IPS-NIHi7 (cell line): ENCODE results near the gene CDK14.
A peak's percentile ranks its signal among the peaks of the same experiment; 100 is the strongest.

ENCODE experiments used
- DNase-seq: peaks from one replicate; pipeline ENCODE4 v3.0.0; 2012; ENCODE audit warnings: mixed read lengths; ENCODE audit errors: extremely low spot score

CDK14 gene

DNA sequence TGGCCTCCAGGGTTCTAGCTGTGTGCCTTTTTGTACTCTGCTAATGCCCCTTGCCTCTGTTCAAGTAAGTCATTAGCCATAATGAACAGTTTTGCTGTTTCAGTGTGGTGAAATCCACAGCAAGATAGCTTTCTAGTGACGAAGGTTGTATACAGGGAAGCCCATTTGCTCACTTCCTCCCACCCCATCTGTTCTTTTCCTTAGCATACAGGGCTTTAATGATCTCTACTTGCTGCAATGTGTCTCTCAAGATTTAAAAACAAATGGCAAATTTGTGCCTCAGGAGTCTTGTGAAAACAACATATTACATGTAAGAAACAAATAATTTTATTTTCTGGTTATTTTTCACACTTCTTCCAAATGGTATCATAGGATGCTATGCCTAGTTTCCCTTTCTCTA is 243.2 kb downstream of the CDK14 start:
- DNase-seq, result no peak

DNA sequence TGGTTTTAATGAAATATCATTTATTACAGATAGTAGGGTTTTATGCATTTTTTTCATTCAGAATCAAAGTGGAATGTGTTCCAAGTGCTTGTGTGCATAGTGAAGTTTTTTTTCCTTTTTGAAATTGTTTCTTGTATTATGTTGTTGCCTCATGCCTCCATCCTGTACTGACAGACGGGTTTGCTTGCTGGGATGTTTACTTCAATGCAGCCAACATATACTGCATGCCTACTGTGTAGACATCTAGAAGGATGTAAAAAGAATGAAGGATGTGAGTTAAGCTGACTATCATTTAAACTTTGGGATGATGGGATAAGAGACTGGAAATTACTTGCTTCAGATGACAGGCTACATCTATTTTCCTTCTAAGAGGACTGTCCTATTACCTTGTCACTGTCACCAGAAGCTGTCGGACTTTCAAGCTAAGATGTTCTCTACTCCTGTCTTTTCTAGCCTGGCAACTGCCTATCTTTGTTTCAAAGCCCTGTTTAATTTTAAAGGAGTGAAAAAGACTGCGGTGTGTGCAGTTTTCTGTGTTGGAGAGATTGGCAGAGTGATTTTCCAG is 243.7 kb downstream of the CDK14 start:
- no peak for DNase-seq

GRCh38 chr7:90841759-90842429 is 245.8 kb downstream of the CDK14 start:
- DNase-seq, result no peak

DNA sequence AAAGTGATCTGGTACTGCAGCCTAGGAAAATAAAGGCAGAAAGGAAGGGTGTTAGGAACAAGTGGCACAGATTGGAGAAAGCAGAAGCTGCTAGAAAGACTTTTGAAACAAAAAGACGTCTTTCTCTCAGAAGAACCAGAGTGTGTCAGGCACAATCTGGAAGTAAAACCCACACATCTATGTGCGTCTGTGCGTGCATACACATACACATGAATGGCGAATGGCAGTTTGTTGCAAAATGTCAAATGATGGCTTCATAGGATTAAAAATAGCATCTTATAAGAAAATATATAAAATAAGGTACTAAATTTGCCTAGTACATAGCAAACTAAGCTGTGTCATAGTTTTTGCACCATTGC is 246.3 kb downstream of the CDK14 start:
- DNase-seq, result no peak

GRCh38 chr7:90843472-90843871 is 247.4 kb downstream of the CDK14 start:
- no peak for DNase-seq

- no peak for DNase-seq
Measured at GRCh38 chr7:90844421-90844820, 248.3 kb downstream of the CDK14 start.

DNA sequence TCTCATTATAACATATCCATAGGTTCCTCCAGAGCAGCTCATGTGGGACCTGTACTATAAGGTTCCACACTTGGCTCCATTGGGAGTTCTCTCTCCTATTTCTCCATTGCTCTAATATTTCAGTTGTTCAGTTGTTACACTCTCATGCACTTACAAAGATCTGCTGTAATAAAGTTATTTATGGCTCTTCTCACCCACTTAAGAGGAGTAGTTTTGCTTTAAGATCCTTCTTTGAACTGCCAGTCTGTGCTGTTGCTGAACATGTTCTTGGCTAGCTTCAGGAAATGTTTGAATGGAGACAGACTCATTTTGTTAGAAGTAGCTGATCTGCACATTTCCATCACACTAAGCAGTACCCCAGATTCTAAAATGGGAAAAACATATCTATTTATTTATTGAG is 250.1 kb downstream of the CDK14 start:
- no peak for DNase-seq

DNA sequence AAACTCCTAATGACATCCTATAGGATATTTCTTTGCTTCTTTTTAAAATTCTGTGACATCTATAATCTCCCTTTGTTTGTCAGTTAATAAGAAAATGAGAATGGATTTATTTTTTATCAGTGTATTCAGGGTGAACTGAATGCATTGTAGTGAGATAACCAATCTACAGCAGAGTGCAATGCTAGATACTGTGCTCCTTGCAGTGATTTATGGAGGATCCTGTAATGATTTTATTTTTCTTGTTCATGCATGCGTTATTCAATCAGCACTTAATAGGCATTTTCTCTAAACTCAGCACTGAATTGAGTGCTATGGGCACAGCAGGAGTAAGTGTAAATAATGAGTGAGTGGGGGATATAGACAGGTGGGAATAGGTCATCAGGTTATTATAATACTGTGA is 253.9 kb downstream of the CDK14 start:
- no peak for DNase-seq

DNA sequence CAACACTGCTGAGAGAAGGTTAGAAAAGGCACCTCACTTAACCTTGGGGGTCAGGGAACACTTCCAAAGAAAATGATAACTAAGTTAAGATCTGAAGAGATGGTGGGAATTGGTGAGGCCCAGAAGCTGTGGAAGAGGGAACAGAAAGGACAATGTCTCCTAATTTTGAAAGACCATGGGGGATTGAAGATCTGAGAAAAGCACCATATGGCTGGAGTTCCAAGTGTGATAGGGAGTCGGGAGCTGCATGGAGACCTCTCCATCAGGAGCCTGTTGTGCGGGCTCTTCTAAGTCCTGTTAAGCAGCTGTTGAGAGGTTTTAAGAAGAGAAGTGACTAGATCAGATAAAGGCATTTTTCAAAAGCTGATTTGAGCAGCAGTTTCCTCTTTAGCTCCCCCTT is 254.3 kb downstream of the CDK14 start:
- DNase-seq, result no peak

GRCh38 chr7:90853205-90853604 is 257.1 kb downstream of the CDK14 start:
- DNase-seq, result no peak

GRCh38 chr7:90856351-90857070 is 260.4 kb downstream of the CDK14 start:
- no peak for DNase-seq

- peak; percentile 29 for DNase-seq
Measured at GRCh38 chr7:90857603-90858002, 261.5 kb downstream of the CDK14 start.

GRCh38 chr7:90858546-90858945 is 262.4 kb downstream of the CDK14 start:
- DNase-seq, result no peak

DNA sequence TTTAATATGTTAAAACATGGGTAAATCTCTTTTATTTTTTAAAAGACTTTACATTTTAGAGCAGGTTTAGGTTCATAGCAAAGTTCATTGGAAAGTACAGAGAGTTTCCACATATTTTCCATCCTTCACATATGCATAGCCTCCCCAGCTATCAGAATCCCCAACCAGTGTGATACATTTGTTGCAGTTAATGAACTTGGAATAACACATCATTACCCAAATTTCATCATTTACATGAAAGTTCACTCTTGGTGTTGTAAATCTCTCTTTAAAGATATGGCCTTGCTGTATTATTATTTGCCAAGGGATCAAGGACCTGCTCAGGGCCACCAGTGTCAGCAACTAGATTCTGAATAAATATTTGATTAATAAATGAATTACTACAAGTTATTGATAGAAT is 263.4 kb downstream of the CDK14 start:
- no peak for DNase-seq

DNA sequence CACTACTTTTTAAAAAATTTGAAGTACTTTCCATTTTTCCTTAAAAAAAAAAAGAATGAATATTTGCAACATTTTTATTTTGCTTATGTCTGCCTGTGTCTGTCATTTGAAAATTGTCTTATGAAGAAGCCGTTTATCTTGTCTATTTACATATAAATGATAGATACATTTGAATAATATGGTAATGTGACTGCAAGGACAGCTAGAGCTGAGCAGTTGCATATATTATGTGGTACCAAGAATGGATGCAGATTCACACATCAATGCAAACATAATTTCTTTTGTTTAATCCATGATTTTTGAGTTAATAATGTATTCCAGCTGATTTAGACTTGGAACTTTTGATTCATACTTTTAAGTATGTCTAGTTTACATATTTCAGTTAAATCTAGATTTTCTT is 268.0 kb downstream of the CDK14 start:
- no peak for DNase-seq

DNA sequence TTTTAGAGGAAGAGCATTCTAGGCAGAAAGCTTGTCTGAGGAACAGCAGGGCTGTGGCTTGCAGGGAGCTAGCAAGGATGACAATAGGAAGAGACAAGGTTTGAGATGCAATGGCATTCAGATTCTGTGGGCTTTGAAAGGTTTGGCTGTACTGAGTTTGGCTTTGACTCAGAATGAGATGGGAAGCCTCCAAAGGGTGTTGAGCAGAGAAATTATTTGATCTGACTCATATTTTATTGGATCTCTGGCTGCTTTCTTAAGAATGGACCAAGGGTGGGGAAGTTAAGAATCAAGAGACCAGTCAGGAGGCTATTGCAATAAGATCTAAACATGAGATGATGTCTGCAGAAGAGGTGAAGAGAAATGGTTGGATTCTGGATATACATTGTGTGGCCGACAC is 273.2 kb downstream of the CDK14 start:
- DNase-seq, result no peak

GRCh38 chr7:90876701-90877100 is 280.6 kb downstream of the CDK14 start:
- DNase-seq, result no peak

GRCh38 chr7:90877201-90877600 is 281.1 kb downstream of the CDK14 start:
- no peak for DNase-seq

- DNase-seq, result no peak
Measured at GRCh38 chr7:90879924-90880323, 283.8 kb downstream of the CDK14 start.

DNA sequence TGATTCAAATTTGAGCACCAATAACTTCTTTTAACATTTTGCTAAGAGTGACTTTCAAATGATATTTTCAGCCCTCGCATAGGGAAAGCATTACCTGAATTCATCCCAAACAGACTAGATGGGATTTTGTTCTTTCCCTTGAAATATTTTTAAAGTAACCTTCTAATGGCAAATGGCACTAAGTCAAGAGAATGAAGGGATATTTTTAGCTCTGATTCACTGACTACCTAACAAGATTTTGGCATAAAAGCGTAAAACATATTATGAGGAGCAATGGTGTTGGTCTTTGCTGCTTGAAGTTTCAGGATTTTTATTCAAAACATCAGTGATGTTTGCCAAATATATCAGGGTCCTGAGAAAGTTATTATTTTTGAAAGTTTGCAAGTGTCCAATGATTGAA is 290.3 kb downstream of the CDK14 start:
- no peak for DNase-seq

DNA sequence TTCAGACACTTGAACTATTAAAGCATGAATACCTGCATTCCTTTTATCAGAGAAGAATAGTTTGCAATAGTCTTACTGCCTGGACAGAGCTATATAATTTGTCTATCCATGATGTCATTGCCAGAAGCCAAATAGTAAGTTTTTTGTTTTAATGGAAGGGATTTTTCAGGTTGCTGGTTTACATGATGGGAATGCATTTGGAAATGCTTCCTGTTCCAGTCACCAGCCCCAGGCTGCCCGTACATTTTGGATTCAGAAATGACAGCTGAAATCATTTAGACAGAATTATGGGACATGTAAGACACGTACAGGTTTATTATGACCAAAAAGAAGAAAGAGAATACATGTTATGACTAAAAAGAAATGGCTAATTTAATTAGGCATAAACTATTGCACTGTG is 293.1 kb downstream of the CDK14 start:
- no peak for DNase-seq

DNA sequence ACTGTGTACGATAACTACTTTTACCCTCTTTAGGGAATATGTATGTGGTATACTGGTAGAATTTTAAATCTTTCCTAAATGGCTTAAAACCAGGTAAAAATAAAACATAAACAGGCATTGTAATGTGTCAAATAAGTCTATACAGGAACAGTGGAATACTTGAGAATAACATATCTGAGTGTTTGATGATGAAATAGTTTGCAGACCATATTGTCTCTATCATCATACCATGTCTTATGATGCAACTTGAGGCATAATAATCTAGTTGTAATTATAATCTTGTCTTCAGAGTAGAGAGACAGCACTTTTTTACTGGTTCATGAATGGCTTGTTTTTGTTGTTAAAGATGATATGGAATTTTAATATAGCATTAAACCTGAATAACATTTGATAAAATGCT is 293.5 kb downstream of the CDK14 start:
- no peak for DNase-seq

GRCh38 chr7:90891529-90891928 is 295.4 kb downstream of the CDK14 start:
- DNase-seq, result no peak
